Lower leg skin (tissue), 4 donors: ENCODE data around the gene RNLS. TPM values are rescaled to one million over a fixed set of nuclear protein-coding genes. Genes with fewer than 3 reads are reported as not detected.

Experiments
- DNase-seq, 2 donors: peaks; one replicate each; pipeline ENCODE4 v3.0.0-alpha.2; 2019; ENCODE audit warnings: low spot score in 2 of 2
- H3K4me3 ChIP-seq: fragments of 200-600 bp; sonication (generic); 2 replicates; pipeline ENCODE4 v1.5.1; 2017; ENCODE audit warnings: mild to moderate bottlenecking, low read depth; ENCODE audit not compliant: poor library complexity, severe bottlenecking
- POLR2A ChIP-seq, 2 donors: fragments of 450-650 bp; IDR thresholded peaks; one replicate each; pipeline ENCODE4 v1.6.1; 2016 to 2017; ENCODE audit warnings: antibody characterized with exemption in 2 of 2, mild to moderate bottlenecking in 1 of 2, moderate library complexity in 1 of 2
- WGBS, 2 donors: methylation state at CpG; one replicate each; pipeline ENCODE4 v1.1.5; 2018; 5-methylcytosine and 5-hydroxymethylcytosine counted together
- intact Hi-C: fragments of 100-400 bp; cut with DNase I; formaldehyde crosslinking; loops from one replicate; pipeline ENCODE4 v1.15.0; 2023; ENCODE audit warnings: low total_unique reads
- total RNA-seq, 4 donors: library from RNA; depleted of rRNA; stranded (reverse); fragments of >200 nt; gene quantifications; one replicate each; pipeline ENCODE4 v1.1.0, GENCODE V29; 2016
- TF ChIP-seq, protein P1 (sequence below), 3 donors: fragments of 450-650 bp; IDR thresholded peaks; one replicate each; pipeline ENCODE4 v1.5.1; 2016; ENCODE audit warnings: antibody characterized with exemption in 3 of 3, mild to moderate bottlenecking in 3 of 3, moderate library complexity in 2 of 3

The RNLS gene
- total RNA-seq, 4 donors from 2014 or later: 6.8 to 18.3 (median 10.9) TPM

DNA sequence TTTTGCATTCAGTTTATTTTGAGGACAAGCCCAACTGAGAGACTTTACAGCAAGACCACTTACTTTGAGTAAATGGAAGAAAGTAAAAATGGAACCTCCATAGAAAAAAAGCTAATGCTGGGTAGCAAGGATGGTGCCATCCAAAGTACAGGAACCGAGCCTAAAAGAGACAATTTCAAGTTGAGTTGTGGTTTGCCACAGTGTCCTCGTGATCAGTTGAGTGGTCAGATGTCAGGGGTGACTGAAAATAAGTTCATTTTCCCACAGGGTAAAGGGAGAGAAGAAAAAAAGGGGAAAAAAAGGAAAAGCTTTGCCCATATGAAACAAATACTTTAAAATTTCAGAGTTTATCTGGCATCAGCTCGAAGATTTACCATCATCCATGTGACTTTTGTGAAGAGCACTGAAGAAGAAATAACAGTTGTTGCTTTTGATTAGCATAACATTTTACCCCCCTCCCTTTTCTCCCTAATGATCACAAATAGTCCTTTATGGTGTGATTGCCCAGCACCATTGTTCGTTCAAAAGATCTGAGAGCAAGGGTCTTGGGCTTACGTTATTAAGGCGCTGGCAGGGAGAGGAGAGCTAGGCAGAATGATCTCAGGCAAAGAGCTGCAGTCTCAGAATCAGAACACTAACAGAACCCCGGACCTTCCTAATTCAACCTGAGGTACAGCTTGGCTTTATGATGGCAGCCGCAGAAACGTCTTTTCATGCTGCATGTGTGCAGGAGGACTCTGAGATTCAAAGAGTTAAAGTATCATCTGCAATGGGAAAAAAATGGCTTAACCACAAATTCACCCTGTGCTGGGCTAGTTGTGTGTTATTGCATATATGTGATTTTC is 338.1 kb downstream of the RNLS start:
- intact Hi-C loops: no loop called here
- WGBS, 2 donors: 81 to 90% methylated on average over 9 of the region's 9 CpGs
- no peak for DNase-seq
- TF ChIP-seq, protein P1, sequence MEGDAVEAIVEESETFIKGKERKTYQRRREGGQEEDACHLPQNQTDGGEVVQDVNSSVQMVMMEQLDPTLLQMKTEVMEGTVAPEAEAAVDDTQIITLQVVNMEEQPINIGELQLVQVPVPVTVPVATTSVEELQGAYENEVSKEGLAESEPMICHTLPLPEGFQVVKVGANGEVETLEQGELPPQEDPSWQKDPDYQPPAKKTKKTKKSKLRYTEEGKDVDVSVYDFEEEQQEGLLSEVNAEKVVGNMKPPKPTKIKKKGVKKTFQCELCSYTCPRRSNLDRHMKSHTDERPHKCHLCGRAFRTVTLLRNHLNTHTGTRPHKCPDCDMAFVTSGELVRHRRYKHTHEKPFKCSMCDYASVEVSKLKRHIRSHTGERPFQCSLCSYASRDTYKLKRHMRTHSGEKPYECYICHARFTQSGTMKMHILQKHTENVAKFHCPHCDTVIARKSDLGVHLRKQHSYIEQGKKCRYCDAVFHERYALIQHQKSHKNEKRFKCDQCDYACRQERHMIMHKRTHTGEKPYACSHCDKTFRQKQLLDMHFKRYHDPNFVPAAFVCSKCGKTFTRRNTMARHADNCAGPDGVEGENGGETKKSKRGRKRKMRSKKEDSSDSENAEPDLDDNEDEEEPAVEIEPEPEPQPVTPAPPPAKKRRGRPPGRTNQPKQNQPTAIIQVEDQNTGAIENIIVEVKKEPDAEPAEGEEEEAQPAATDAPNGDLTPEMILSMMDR (IDR thresholded peaks at IDR 0.05): no peak
- TF ChIP-seq POLR2A (IDR thresholded peaks at IDR 0.05): no peak
- no peak overlapping the region for H3K4me3 ChIP-seq

DNA sequence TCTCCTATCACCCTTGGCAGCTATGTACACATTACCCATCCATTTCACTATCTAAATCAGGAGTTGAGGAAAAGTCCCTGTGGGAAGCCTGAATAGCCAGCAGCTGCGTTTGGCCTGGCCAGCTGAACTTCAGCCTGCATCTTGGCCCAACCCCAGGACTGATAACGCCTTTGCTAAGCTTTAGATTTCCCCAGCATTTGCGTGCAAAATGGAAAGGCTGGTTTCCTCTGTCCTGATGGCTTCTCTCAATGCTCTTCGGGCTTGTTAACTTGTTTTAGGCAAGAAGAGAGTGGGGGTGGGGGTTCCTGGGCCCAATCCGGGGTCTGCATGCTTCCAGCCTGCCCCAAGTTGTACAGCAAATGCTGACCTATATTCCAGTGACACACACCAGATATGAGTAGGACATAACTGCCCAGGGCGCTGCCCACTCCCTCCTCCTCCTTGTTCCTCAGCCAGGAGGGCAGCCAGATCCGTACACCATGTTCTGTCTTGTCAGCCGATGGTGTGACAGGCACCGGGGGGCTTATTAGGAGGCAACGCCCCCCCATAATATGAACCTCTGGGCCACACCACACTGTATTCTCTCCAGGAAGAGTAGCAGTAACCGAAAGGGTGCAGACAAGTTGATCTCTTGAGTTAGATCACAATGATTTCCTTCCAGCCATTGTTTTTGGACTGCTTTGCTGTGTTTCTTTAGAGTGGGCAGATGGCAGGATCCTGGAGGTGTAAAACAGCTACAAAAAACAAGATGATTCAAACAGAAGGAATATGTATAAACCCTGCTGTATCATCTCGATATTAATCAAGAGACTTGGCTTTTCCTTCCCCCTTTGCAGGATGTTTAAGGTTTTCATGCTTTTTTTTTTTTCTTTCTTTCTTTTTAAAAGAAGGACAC is 339.0 kb downstream of the RNLS start:
- no peak for TF ChIP-seq POLR2A (IDR thresholded peaks at IDR 0.05)
- TF ChIP-seq, protein P1 (IDR thresholded peaks at IDR 0.05): no peak
- no peak overlapping the region for H3K4me3 ChIP-seq
- intact Hi-C loops: no loop called here
- DNase-seq: peak in 1 of 2 donors; percentile 28
- WGBS, 2 donors: 66 to 67% methylated on average over 12 of the region's 12 CpGs

DNA sequence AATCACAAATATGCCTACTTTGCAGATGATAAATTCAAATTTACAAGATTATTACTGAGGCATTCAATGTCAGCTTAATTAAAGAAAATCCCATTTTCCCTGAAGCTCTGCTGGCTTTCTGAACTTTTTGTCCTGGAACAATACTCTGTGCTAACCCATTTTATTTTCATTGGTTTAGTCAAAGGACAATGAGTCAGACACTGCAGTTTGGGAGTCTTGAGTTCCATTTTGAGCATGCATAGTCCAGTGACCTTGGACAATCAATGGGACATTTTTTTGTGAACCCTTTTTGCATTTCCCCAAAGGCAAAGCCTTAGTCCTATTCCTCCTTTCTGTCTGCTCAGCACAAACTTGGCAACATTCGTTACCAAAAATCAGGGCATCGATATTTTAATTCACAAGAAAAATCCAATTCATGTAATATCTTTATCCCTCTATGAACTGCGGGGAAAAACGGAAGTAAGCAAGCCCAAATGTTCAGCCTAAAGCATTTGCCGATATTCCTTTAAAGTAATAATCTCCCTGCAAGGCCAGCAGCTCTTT is 339.8 kb downstream of the RNLS start:
- WGBS, 2 donors: 73 to 77% methylated on average over 5 of the region's 5 CpGs
- no peak overlapping the region for H3K4me3 ChIP-seq
- TF ChIP-seq, protein P1 (IDR thresholded peaks at IDR 0.05): no peak
- intact Hi-C loops: no loop called here
- no peak for DNase-seq

DNA sequence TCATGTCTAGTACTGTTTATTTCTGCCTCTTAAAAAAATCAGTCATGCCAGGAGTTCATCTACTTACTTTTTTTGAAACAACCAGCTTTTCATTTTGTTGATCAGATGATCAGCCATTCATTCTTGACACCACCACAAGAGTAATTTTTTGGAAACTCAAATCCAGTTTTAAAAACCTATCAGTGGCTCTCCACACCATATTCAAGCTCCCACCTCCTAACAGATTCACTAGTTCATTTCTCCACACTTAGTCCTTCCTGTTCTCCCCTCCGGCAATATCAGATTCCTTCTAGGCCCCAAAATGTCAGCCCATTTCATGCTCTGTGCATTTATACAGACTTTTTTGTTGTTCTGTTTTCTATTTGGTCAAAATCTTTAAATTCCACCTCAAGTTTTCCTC is 341.6 kb downstream of the RNLS start:
- intact Hi-C loops: no loop called here
- no peak for TF ChIP-seq POLR2A (IDR thresholded peaks at IDR 0.05)
- TF ChIP-seq, protein P1 (IDR thresholded peaks at IDR 0.05): no peak
- WGBS, 2 donors: 86 to 100% methylated on average over 1 of the region's 1 CpG
- DNase-seq: no peak
- H3K4me3 ChIP-seq: no peak overlapping the region

DNA sequence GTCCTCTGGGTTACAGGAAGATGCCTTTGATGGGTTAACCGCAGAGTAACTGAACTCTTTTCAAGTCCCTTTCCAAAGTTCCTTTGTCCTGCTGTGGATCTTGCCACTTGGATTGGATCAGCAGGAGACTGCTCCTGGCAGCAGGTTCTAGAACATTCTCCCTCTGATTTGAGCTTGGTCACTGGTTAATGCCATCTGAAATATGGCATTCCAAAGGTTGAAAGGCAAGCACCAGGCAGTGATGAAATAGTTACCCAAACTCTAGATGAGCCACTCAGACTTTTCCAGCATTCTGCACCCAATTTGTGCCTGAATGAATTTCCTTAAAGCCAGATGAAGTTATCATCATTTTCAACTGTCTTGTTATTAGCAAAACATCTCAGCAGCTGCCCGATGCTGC is 343.9 kb downstream of the RNLS start:
- 78 to 80% methylated on average over 2 of the region's 2 CpGs for WGBS, 2 donors
- no peak for TF ChIP-seq POLR2A (IDR thresholded peaks at IDR 0.05)
- TF ChIP-seq, protein P1 (IDR thresholded peaks at IDR 0.05): no peak
- DNase-seq: no peak
- H3K4me3 ChIP-seq: no peak overlapping the region
- intact Hi-C loops: no loop called here
